ENCODE results near the gene TCEAL2. TPM values are rescaled to one million over a fixed set of nuclear protein-coding genes. Genes with fewer than 3 reads are reported as not detected.

Gene TCEAL2
- total and polyA plus RNA-seq, 2 of the 8 experiments (the other 6 are each of a cell fraction or from before 2014, with no cell fraction given) = 15.1 TPM; not detected in 1

- WGBS, 2 experiments (ENCODE audit: extremely low coverage in 1 of 2, insufficient coverage in 1 of 2, insufficient read length in 1 of 2, insufficient replicate concordance in 2 of 2, low coverage in 1 of 2, low lambda C conversion rate in 2 of 2, missing lambda C conversion rate in 1 of 2) = 56% methylated on average over 3 of the region's 5 CpGs; no CpG with 5 or more reads in 1 of the 2 experiments
- no peaks in the 10 kb centered on the region for H3K79me2 ChIP-seq (ENCODE audit: control insufficient read depth in 1 of 2, insufficient read depth in 2 of 2, low read length in 2 of 2)
- no peaks in the 10 kb centered on the region for H3K36me3 ChIP-seq (ENCODE audit: control insufficient read depth in 2 of 4, insufficient read depth in 4 of 4, low read length in 3 of 4)
- H2BK5ac ChIP-seq (ENCODE audit: low read depth, low read length) = no peak overlapping the region
- H3K4ac ChIP-seq (replicated peaks; ENCODE audit: insufficient read length, low read depth, low read length) = no peak overlapping the region
- no peaks in the 10 kb centered on the region for H4K20me1 ChIP-seq (replicated peaks in 1 of 2; ENCODE audit: control insufficient read depth in 1 of 2, insufficient read depth in 2 of 2, low read length in 2 of 2)
- H3K14ac ChIP-seq (ENCODE audit: insufficient read length) = no peak overlapping the region
- H3K4me2 ChIP-seq (ENCODE audit: insufficient read depth in 1 of 2, low read depth in 2 of 2, low read length in 2 of 2) = no peak overlapping the region
- no peak overlapping the region for H3K9ac ChIP-seq (replicated peaks in 1 of 4; ENCODE audit: extremely low read depth in 1 of 4, low read depth in 3 of 4, low read length in 3 of 4)
- ChIA-PET POLR2A (ENCODE audit: partially characterized antibody) (no interaction called here), CTCF (ENCODE audit: partially characterized antibody) (no interaction called here)
- H3K27ac ChIP-seq (ENCODE audit: low read depth, low read length) = no peak overlapping the region
- peaks cover 7 to 19% of the 10 kb centered on the region in 2 experiments; a peak in 2 of 4 replicates for H3K9me3 ChIP-seq (ENCODE audit: insufficient read depth in 2 of 2, low read depth in 1 of 2, low read length in 1 of 2)
- H3K56ac ChIP-seq (replicated peaks; ENCODE audit: insufficient read length, low read depth, low read length) = no peak overlapping the region
- no peak overlapping the region for H4K5ac ChIP-seq (ENCODE audit: insufficient read length, low read depth, low read length)
- no peak overlapping the region for H3K4me3 ChIP-seq (ENCODE audit: extremely low read depth in 1 of 4, insufficient read depth in 2 of 4, low read depth in 3 of 4, low read length in 4 of 4)
- no peak for DNase-seq (ENCODE audit: low read depth in 1 of 2, low spot score in 2 of 2)
- no peak overlapping the region for H2BK12ac ChIP-seq (ENCODE audit: low read depth, low read length)
- no peak overlapping the region for H2AFZ ChIP-seq (ENCODE audit: low read length)
- H3K79me1 ChIP-seq (ENCODE audit: low read depth, low read length) = no peaks in the 10 kb centered on the region
- H4K91ac ChIP-seq (replicated peaks; ENCODE audit: insufficient read length, low read length) = no peak overlapping the region
- TF ChIP-seq SIRT6 (IDR thresholded peaks at IDR 0.05; ENCODE audit: low read length) (no peak), RAD21 (IDR thresholded peaks at IDR 0.05 in 1 of 2, conservative IDR thresholded peaks at IDR 0.05 in 1 of 2; ENCODE audit: low read depth in 2 of 2, low read length in 2 of 2) (peak in 1 of 2 experiments; percentile 38; a peak in 2 of 4 replicates), EGR1 (IDR thresholded peaks at IDR 0.05; ENCODE audit: borderline replicate concordance, low read depth, low read length) (no peak)
- H3K4me1 ChIP-seq (replicated peaks in 1 of 4; ENCODE audit: control insufficient read depth in 3 of 4, insufficient read depth in 4 of 4, low read length in 3 of 4) = no peaks in the 10 kb centered on the region
- no peak overlapping the region for H2BK120ac ChIP-seq (replicated peaks; ENCODE audit: low read depth, low read length)
- no peak overlapping the region for H2BK15ac ChIP-seq (ENCODE audit: low read length)
- no peak overlapping the region for H2AK5ac ChIP-seq (ENCODE audit: low read depth, low read length)
- no peak overlapping the region for H2BK20ac ChIP-seq (ENCODE audit: low read length)
- no peak overlapping the region for H3K23ac ChIP-seq (ENCODE audit: insufficient read length)
- FAIRE-seq = no peak
- no peak overlapping the region for H3K18ac ChIP-seq (ENCODE audit: extremely low read depth, low read length)
- H3K23me2 ChIP-seq (ENCODE audit: low read depth, low read length) = no peaks in the 10 kb centered on the region
- no peak overlapping the region for H4K8ac ChIP-seq (ENCODE audit: extremely low read depth, insufficient read depth, low read length)
- H3K27me3 ChIP-seq (replicated peaks in 1 of 4; ENCODE audit: control insufficient read depth in 3 of 4, extremely low read depth in 1 of 4, insufficient read depth in 3 of 4, low read length in 3 of 4) = no peaks in the 10 kb centered on the region
Measured at GRCh38 chrX:102085706-102086105, 39.8 kb upstream of the TCEAL2 start.

Measured in H1 (cell line).